Kidney (tissue), 14 donors: ENCODE measurements around the gene GJB4. TPM values are rescaled to one million over a fixed set of nuclear protein-coding genes. Genes with fewer than 3 reads are reported as not detected.

ENCODE experiments used
- DNase-seq, 5 donors: peaks; one replicate each; pipeline ENCODE4 v3.0.0-alpha.2; 2013 to 2020
- FAIRE-seq: peaks from 2 replicates; lab custom pipeline; 2012; peaks lifted over from hg19 to GRCh38; lab: Jason Lieb, UNC
- H3K27ac ChIP-seq, 2 donors: one replicate each; pipeline ENCODE4 v1.7.0; 2013; ENCODE audit warnings: low read depth in 2 of 2, low read length in 2 of 2, inconsistent platforms in 1 of 2
- H3K27me3 ChIP-seq: one replicate; pipeline ENCODE4 v1.7.1; 2013; ENCODE audit warnings: low read length, inconsistent platforms; ENCODE audit not compliant: control insufficient read depth, insufficient read depth
- H3K36me3 ChIP-seq, 3 donors: one replicate each; pipeline versions ENCODE4 v1.7.0 to v1.7.1; 2013; ENCODE audit warnings: low read length in 3 of 3, control low read depth in 1 of 3, inconsistent platforms in 1 of 3; ENCODE audit not compliant: insufficient read depth in 3 of 3, control insufficient read depth in 2 of 3
- H3K4me1 ChIP-seq, 3 donors: one replicate each; pipeline versions ENCODE4 v1.7.0 to v1.7.1; 2013; ENCODE audit warnings: low read length in 3 of 3, inconsistent platforms in 1 of 3, low read depth in 1 of 3; ENCODE audit not compliant: control insufficient read depth in 2 of 3, insufficient read depth in 2 of 3
- H3K4me3 ChIP-seq, 3 donors: one replicate each; pipeline versions ENCODE4 v1.7.0 to v1.8.1; 2013; ENCODE audit warnings: low read length in 3 of 3, control low read depth in 1 of 3, inconsistent platforms in 1 of 3
- H3K9ac ChIP-seq, 3 donors: one replicate each; pipeline versions ENCODE4 v1.7.0 to v1.7.1; 2013; ENCODE audit warnings: low read length in 3 of 3, control low read depth in 1 of 3, inconsistent platforms in 1 of 3
- H3K9me3 ChIP-seq, 3 donors: one replicate each; pipeline versions ENCODE4 v1.7.0 to v1.7.1; 2013; ENCODE audit warnings: low read length in 3 of 3, control low read depth in 1 of 3, inconsistent platforms in 1 of 3; ENCODE audit not compliant: control insufficient read depth in 2 of 3, insufficient read depth in 1 of 3
- intact Hi-C: fragments of 100-400 bp; cut with DNase I; formaldehyde crosslinking; loops from one replicate; pipeline ENCODE4 v1.11.1; 2022
- polyA plus RNA-seq: library from polyadenylated mRNA; stranded (reverse); fragments of 350-450 nt; fragmentation: Illumina TruSeq; extraction: RNeasy Lipid Tissue Mini Kit (QIAGEN cat#74804); gene quantifications from one replicate; pipeline ENCODE4 v1.2.3, GENCODE V29; 2014; ENCODE audit warnings: low read depth, low replicate concordance; ENCODE audit not compliant: insufficient read depth
- total RNA-seq: library from RNA; stranded (reverse); fragmentation: NEBNext Ultra II Directional; extraction: Animal tissue kit (Norgen Biotek cat#: 25700); gene quantifications from one replicate; pipeline ENCODE4 v1.2.1, GENCODE V29; 2021
- TF ChIP-seq, protein P1 (sequence below): IDR thresholded peaks from 3 replicates; pipeline ENCODE4 v1.5.1; 2012; ENCODE audit warnings: mild to moderate bottlenecking, moderate library complexity, borderline replicate concordance; ENCODE audit not compliant: insufficient read depth; ENCODE audit errors: extremely low read depth
- donor health status: control.
- donor health status: control.
- donor health status: control.
- donor health status: control.
- donor health status: control.
- donor health status: DM: yes; HTN: yes; CAD: no.
- donor health status: Normal renal cell carcinoma (clear cell type).

Gene GJB4
- total and polyA plus RNA-seq, 2 donors from 2014 or later = 0.50 TPM; not detected in 1

DNA sequence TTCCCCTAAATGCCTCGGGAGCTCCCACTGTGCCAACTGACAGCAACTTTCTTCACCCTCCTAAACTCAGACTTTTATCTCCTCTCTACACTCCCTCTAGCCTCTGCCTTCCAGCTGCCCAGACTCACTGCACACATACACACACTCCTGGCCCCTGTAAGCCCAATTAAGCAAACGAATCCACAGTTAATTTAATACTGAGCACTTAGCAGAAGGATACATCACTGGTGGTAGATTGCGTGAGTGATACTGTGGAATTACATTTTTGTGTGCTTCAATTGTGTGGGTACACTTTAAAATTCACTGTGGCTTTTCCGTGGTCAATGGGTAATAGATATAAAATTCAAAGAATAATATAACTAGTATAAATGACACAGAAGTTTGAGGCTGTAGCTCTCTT, 38.3 kb upstream of the GJB4 start:
- Histone ChIP-seq H3K9ac (no peak overlapping the region), H3K36me3 (no peaks in the 10 kb centered on the region), H3K4me1 (no peaks in the 10 kb centered on the region), H3K27me3 (no peaks in the 10 kb centered on the region), H3K4me3 (no peak overlapping the region), H3K27ac (no peak overlapping the region), H3K9me3 (no peaks in the 10 kb centered on the region)
- intact Hi-C loops = no loop called here
- DNase-seq (no peak), FAIRE-seq (no peak)
- TF ChIP-seq, protein P1, sequence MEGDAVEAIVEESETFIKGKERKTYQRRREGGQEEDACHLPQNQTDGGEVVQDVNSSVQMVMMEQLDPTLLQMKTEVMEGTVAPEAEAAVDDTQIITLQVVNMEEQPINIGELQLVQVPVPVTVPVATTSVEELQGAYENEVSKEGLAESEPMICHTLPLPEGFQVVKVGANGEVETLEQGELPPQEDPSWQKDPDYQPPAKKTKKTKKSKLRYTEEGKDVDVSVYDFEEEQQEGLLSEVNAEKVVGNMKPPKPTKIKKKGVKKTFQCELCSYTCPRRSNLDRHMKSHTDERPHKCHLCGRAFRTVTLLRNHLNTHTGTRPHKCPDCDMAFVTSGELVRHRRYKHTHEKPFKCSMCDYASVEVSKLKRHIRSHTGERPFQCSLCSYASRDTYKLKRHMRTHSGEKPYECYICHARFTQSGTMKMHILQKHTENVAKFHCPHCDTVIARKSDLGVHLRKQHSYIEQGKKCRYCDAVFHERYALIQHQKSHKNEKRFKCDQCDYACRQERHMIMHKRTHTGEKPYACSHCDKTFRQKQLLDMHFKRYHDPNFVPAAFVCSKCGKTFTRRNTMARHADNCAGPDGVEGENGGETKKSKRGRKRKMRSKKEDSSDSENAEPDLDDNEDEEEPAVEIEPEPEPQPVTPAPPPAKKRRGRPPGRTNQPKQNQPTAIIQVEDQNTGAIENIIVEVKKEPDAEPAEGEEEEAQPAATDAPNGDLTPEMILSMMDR = no peak

DNA sequence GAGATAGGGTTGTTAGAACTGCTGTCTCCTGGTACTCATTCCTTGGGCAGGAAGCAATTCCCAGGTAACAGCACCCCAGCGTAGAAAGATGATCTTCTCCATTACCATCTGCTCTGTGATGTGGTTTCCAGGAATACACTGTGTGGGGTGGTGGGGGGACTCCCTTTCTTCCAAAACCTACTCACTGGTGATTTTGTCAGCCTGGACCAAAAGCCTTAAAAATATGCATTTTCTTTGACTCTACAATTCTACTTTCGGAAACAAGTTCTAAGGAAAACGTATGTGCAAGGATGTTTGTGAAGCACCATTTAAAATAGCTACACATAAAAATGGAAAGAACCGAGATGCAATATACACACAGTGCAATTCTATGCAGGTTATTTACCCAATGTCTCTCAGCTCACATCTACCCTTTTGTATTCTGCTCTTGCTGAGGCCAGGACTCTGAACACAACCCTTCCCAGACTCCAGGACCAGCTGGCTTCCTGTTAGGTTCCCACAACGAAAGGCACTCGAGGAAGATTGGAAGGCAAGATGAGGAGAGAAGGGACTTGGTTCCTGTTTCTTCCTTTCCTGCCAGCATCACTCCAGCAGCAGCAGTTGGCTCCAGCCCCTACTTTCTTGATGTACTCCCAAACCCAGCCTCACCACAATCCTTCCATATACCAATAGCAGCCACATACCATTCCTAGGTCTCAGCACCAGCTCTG, 37.7 kb upstream of the GJB4 start:
- intact Hi-C loops = no loop called here
- Histone ChIP-seq H3K9ac (no peak overlapping the region), H3K27ac (no peak overlapping the region), H3K4me3 (no peak overlapping the region), H3K36me3 (no peaks in the 10 kb centered on the region), H3K27me3 (no peaks in the 10 kb centered on the region), H3K9me3 (no peaks in the 10 kb centered on the region), H3K4me1 (no peaks in the 10 kb centered on the region)
- TF ChIP-seq, protein P1 = no peak
- FAIRE-seq = no peak
- no peak for DNase-seq

DNA sequence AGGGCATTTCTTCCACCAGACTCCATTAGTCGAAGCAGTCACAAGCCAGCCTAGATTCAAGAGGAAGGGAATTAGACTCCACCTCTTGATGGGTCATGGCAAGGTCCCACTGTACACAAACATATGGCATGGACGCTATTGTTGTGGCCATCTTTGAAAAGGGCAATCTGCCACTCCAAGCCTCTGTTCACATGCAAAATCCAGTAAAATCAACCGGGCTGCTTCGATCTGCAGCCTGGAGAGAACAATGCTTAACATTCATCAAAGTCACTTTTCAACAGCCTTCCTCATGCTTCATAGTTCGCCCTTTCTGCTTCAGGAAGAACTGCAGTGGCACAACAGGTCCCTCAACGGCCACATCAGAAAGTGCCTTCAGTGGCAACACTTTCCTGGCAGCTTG, 32.7 kb upstream of the GJB4 start:
- FAIRE-seq (no peak), DNase-seq (no peak)
- no peaks in the 10 kb centered on the region for H3K9me3 ChIP-seq
- H3K4me1 ChIP-seq = no peaks in the 10 kb centered on the region
- no peak overlapping the region for H3K4me3 ChIP-seq
- TF ChIP-seq, protein P1 = no peak
- no peaks in the 10 kb centered on the region for H3K27me3 ChIP-seq
- H3K9ac ChIP-seq = no peak overlapping the region
- no peak overlapping the region for H3K27ac ChIP-seq
- intact Hi-C loops = no loop called here
- no peaks in the 10 kb centered on the region for H3K36me3 ChIP-seq
